Measurements from ENCODE around the gene ACSL6.

ACSL6 gene

GRCh38 chr5:132021654-132022053, 10.2 kb upstream of the ACSL6 start:
- no peak overlapping the region for H3K4me3 ChIP-seq (ENCODE audit: low read length)
- no peak for DNase-seq (ENCODE audit: low read depth)
- TF ChIP-seq CTCF (conservative IDR thresholded peaks at IDR 0.05; ENCODE audit: low read length), result no peak

GRCh38 chr5:132020568-132021339, 9.3 kb upstream of the ACSL6 start:
- no peak for TF ChIP-seq CTCF (conservative IDR thresholded peaks at IDR 0.05; ENCODE audit: low read length)
- H3K4me3 ChIP-seq (ENCODE audit: low read length), result no peak overlapping the region
- no peak for DNase-seq (ENCODE audit: low read depth)

GRCh38 chr5:132019857-132020555, 8.5 kb upstream of the ACSL6 start:
- no peak for TF ChIP-seq CTCF (conservative IDR thresholded peaks at IDR 0.05; ENCODE audit: low read length)
- no peak overlapping the region for H3K4me3 ChIP-seq (ENCODE audit: low read length)
- DNase-seq (ENCODE audit: low read depth), result no peak

- H3K4me3 ChIP-seq (ENCODE audit: low read length), result no peak overlapping the region
- no peak for DNase-seq (ENCODE audit: low read depth)
- TF ChIP-seq CTCF (conservative IDR thresholded peaks at IDR 0.05; ENCODE audit: low read length), result no peak
Measured at GRCh38 chr5:132019337-132019736, 7.9 kb upstream of the ACSL6 start.

GRCh38 chr5:132017738-132018625, 6.5 kb upstream of the ACSL6 start:
- no peak overlapping the region for H3K4me3 ChIP-seq (ENCODE audit: low read length)
- TF ChIP-seq CTCF (conservative IDR thresholded peaks at IDR 0.05; ENCODE audit: low read length), result no peak
- DNase-seq (ENCODE audit: low read depth), result no peak

- TF ChIP-seq CTCF (conservative IDR thresholded peaks at IDR 0.05; ENCODE audit: low read length), result no peak
- H3K4me3 ChIP-seq (ENCODE audit: low read length), result no peak overlapping the region
- no peak for DNase-seq (ENCODE audit: low read depth)
Measured at GRCh38 chr5:132017316-132017715, 5.9 kb upstream of the ACSL6 start.

Data from AG10803 (cell line).